H9 (cell line): Measurements from ENCODE around the gene FAM72A. TPM values are rescaled to one million over a fixed set of nuclear protein-coding genes. Genes with fewer than 3 reads are reported as not detected.
"Not testable (repeated sequence)": the region's sequence is repeated elsewhere in the genome, so short reads cannot be mapped to it uniquely, and the experiment has no call there.

Experiments used
- DNase-seq: peaks from one replicate; pipeline ENCODE4 v3.0.0-alpha.2; 2017
- H2AFZ ChIP-seq: one replicate; pipeline ENCODE4 v1.6.1; 2013; ENCODE audit warnings: mild to moderate bottlenecking, low read length, control low read depth, moderate library complexity
- H2AK5ac ChIP-seq: 2 replicates; pipeline ENCODE4 v1.6.1; 2013; ENCODE audit warnings: low read length, control low read depth, mixed read lengths; ENCODE audit not compliant: insufficient read length
- H2BK120ac ChIP-seq: one replicate; pipeline ENCODE4 v1.6.1; 2013; ENCODE audit warnings: low read depth, mild to moderate bottlenecking, low read length, control low read depth, inconsistent platforms; ENCODE audit not compliant: poor library complexity, severe bottlenecking
- H2BK12ac ChIP-seq: 2 replicates; pipeline ENCODE4 v1.6.1; 2013; ENCODE audit warnings: low read length, control low read depth, mixed read lengths, low read depth; ENCODE audit not compliant: insufficient read length
- H2BK15ac ChIP-seq: 2 replicates; pipeline ENCODE4 v1.6.1; 2013; ENCODE audit warnings: low read depth, low read length, control low read depth
- H2BK20ac ChIP-seq: one replicate; pipeline ENCODE4 v1.6.1; 2013; ENCODE audit warnings: low read depth, mild to moderate bottlenecking, low read length, control low read depth, inconsistent platforms; ENCODE audit not compliant: poor library complexity, severe bottlenecking
- H2BK5ac ChIP-seq: 2 replicates; pipeline ENCODE4 v1.6.1; 2013; ENCODE audit warnings: low read length, control low read depth, mixed read lengths; ENCODE audit not compliant: insufficient read length
- H3K14ac ChIP-seq: 2 replicates; pipeline ENCODE4 v1.6.1; 2013; ENCODE audit warnings: low read length, control low read depth; ENCODE audit not compliant: insufficient read depth
- H3K18ac ChIP-seq: 2 replicates; pipeline ENCODE4 v1.6.1; 2013; ENCODE audit warnings: low read depth, mild to moderate bottlenecking, mixed read lengths, low read length, control low read depth; ENCODE audit not compliant: insufficient read length
- H3K23ac ChIP-seq: 2 replicates; pipeline ENCODE4 v1.6.1; 2013; ENCODE audit warnings: low read length, control low read depth, mixed read lengths, low read depth; ENCODE audit not compliant: insufficient read length
- H3K23me2 ChIP-seq: 2 replicates; pipeline ENCODE4 v1.6.1; 2013; ENCODE audit warnings: low read depth, mild to moderate bottlenecking, mixed read lengths, low read length, control low read depth; ENCODE audit not compliant: insufficient read length, poor library complexity, severe bottlenecking
- H3K27ac ChIP-seq: 2 replicates; pipeline ENCODE4 v1.5.1; 2013; ENCODE audit warnings: low read length, control low read depth, mixed read lengths, low read depth; ENCODE audit not compliant: insufficient read length
- H3K27me3 ChIP-seq: 2 replicates; pipeline ENCODE4 v1.6.1; 2013; ENCODE audit warnings: low read length, control low read depth, inconsistent platforms; ENCODE audit not compliant: insufficient read depth
- H3K4ac ChIP-seq: 2 replicates; pipeline ENCODE4 v1.6.1; 2013; ENCODE audit warnings: low read depth, mild to moderate bottlenecking, control low read depth, inconsistent platforms, low read length, moderate library complexity
- H3K4me1 ChIP-seq: 2 replicates; pipeline ENCODE4 v1.6.1; 2013; ENCODE audit warnings: low read length, control low read depth, inconsistent platforms; ENCODE audit not compliant: insufficient read depth
- H3K4me2 ChIP-seq: 2 replicates; pipeline ENCODE4 v1.6.1; 2013; ENCODE audit warnings: low read length, control low read depth, mixed read lengths; ENCODE audit not compliant: insufficient read length, insufficient read depth
- H3K56ac ChIP-seq: 2 replicates; pipeline ENCODE4 v1.6.1; 2013; ENCODE audit warnings: low read depth, mild to moderate bottlenecking, mixed read lengths, low read length, control low read depth; ENCODE audit not compliant: insufficient read length
- H3K79me1 ChIP-seq: 2 replicates; pipeline ENCODE4 v1.6.1; 2013; ENCODE audit warnings: low read depth, mild to moderate bottlenecking, moderate library complexity, low read length, control low read depth, inconsistent platforms; ENCODE audit not compliant: insufficient read depth, poor library complexity, severe bottlenecking
- H3K79me2 ChIP-seq: 2 replicates; pipeline ENCODE4 v1.6.1; 2013; ENCODE audit warnings: low read length, control low read depth, inconsistent platforms; ENCODE audit not compliant: insufficient read depth
- H3K9ac ChIP-seq: 2 replicates; pipeline ENCODE4 v1.6.1; 2013; ENCODE audit warnings: low read length, control low read depth, mixed read lengths; ENCODE audit not compliant: insufficient read length; ENCODE audit errors: extremely low read depth
- H3K9me3 ChIP-seq: one replicate; pipeline ENCODE4 v1.6.1; 2013; ENCODE audit warnings: low read depth, low read length, inconsistent platforms; ENCODE audit not compliant: control insufficient read depth
- H3T11ph ChIP-seq: one replicate; pipeline ENCODE4 v1.6.1; 2013; ENCODE audit warnings: mild to moderate bottlenecking, low read length, control low read depth, inconsistent platforms
- H4K20me1 ChIP-seq: one replicate; pipeline ENCODE4 v1.6.1; 2013; ENCODE audit not compliant: control insufficient read depth, insufficient read length, insufficient read depth
- H4K5ac ChIP-seq: 2 replicates; pipeline ENCODE4 v1.6.1; 2013; ENCODE audit warnings: low read depth, mild to moderate bottlenecking, mixed read lengths, low read length, control low read depth; ENCODE audit not compliant: insufficient read length
- H4K8ac ChIP-seq: replicated peaks from 2 replicates; pipeline ENCODE4 v1.6.1; 2013; ENCODE audit warnings: low read length, control low read depth, mixed read lengths, low read depth; ENCODE audit not compliant: insufficient read length
- H4K91ac ChIP-seq: 2 replicates; pipeline ENCODE4 v1.6.1; 2013; ENCODE audit warnings: low read depth, mild to moderate bottlenecking, moderate library complexity, mixed read lengths, low read length, control low read depth; ENCODE audit not compliant: insufficient read length
- H3K27ac Mint-ChIP-seq, 3 experiments: 2 replicates in 2 of 3; 3 replicates in 1 of 3; pipeline ENCODE4 v1.8.0; 2020 to 2021; ENCODE audit warnings: mixed read lengths in 3 of 3, mild to moderate bottlenecking in 1 of 3, moderate library complexity in 1 of 3
- H3K27me3 Mint-ChIP-seq: 2 replicates; pipeline ENCODE4 v1.8.0; 2021; ENCODE audit warnings: low read depth, mild to moderate bottlenecking, moderate library complexity, mixed read lengths
- H3K36me3 Mint-ChIP-seq, 3 experiments: 2 replicates in 2 of 3; 3 replicates in 1 of 3; pipeline ENCODE4 v1.8.0; 2020 to 2021; ENCODE audit warnings: low read depth in 3 of 3, mixed read lengths in 3 of 3; ENCODE audit not compliant: insufficient read depth in 1 of 3
- H3K4me1 Mint-ChIP-seq, 2 experiments: 2 replicates each; pipeline ENCODE4 v1.8.0; 2020; ENCODE audit warnings: mixed read lengths in 2 of 2
- H3K4me3 Mint-ChIP-seq, 2 experiments: 2 replicates in 1 of 2; 3 replicates in 1 of 2; pipeline ENCODE4 v1.8.0; 2020 to 2021; ENCODE audit warnings: mild to moderate bottlenecking in 2 of 2, mixed read lengths in 2 of 2, moderate library complexity in 1 of 2
- H3K9me3 Mint-ChIP-seq, 2 experiments: 2 replicates in 1 of 2; 3 replicates in 1 of 2; pipeline ENCODE4 v1.8.0; 2020; ENCODE audit warnings: mild to moderate bottlenecking in 2 of 2, mixed read lengths in 2 of 2, moderate library complexity in 1 of 2
- WGBS: extraction: QIAGEN DNeasy Blood & Tissue Kit; methylation state at CpG from one replicate; pipeline ENCODE4 v1.1.7; 2013; ENCODE audit warnings: missing lambda C conversion rate, low lambda C conversion rate, mixed read lengths; ENCODE audit not compliant: insufficient read length; ENCODE audit errors: extremely low coverage; 5-methylcytosine and 5-hydroxymethylcytosine counted together
- total RNA-seq: library from RNA; stranded (reverse); gene quantifications from 2 replicates; pipeline ENCODE4 v1.2.1, GENCODE V29; 2021

FAM72A gene
- total RNA-seq, 1 experiment from 2014 or later = 10.5 TPM

DNA sequence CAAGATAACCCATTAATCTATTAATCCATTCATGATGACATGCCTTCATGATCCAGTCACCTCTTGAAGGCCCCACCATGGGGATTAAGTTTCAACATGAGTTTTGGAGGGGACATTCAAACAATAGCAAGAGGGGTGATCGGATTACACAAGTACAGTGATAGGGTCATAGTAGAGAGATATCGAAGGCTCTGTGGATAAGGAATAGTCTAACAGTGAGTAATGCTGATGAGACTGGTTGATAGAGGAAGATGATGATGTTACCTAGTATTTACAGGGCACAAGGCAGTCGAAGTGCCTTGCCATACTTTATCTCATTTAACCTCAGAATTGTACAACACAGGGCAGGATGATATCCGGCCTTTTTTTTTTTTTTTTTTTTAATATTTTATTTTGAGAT, 18.9 kb upstream of the FAM72A start:
- not testable (repeated sequence) for H3K56ac ChIP-seq, H4K91ac ChIP-seq, H3K4me2 ChIP-seq, H4K8ac ChIP-seq, H4K5ac ChIP-seq, H3K23me2 ChIP-seq, H3K4ac ChIP-seq, H3T11ph ChIP-seq, H2BK5ac ChIP-seq, H3K4me1 ChIP-seq, H3K27me3 Mint-ChIP-seq, H3K79me1 ChIP-seq, H3K14ac ChIP-seq, H3K4me3 Mint-ChIP-seq, H4K20me1 ChIP-seq, H3K9ac ChIP-seq, H3K27me3 ChIP-seq, H3K4me1 Mint-ChIP-seq, H3K18ac ChIP-seq, H3K9me3 Mint-ChIP-seq, H3K9me3 ChIP-seq, H2BK12ac ChIP-seq, H3K27ac Mint-ChIP-seq, H3K36me3 Mint-ChIP-seq, DNase-seq, H2AFZ ChIP-seq, H3K27ac ChIP-seq, H2BK120ac ChIP-seq, H3K23ac ChIP-seq, H2AK5ac ChIP-seq, H2BK20ac ChIP-seq, H3K79me2 ChIP-seq, H2BK15ac ChIP-seq
- no CpG with 5 or more reads among the region's 4 CpGs for WGBS

- H3K79me2 ChIP-seq, H2BK120ac ChIP-seq, H3K18ac ChIP-seq, H3K9me3 Mint-ChIP-seq, H2AFZ ChIP-seq, H2BK5ac ChIP-seq, H2AK5ac ChIP-seq, H3K27me3 ChIP-seq, H4K20me1 ChIP-seq, H3K4me1 ChIP-seq, H3T11ph ChIP-seq, H2BK15ac ChIP-seq, H3K23ac ChIP-seq, H3K4me3 Mint-ChIP-seq, H3K14ac ChIP-seq, H3K9ac ChIP-seq, H3K79me1 ChIP-seq, H4K91ac ChIP-seq, H3K23me2 ChIP-seq, DNase-seq, H3K4me2 ChIP-seq, H3K4ac ChIP-seq, H3K27ac Mint-ChIP-seq, H3K27ac ChIP-seq, H3K9me3 ChIP-seq, H4K5ac ChIP-seq, H3K4me1 Mint-ChIP-seq, H3K27me3 Mint-ChIP-seq, H4K8ac ChIP-seq, H3K36me3 Mint-ChIP-seq, H2BK12ac ChIP-seq, H2BK20ac ChIP-seq, H3K56ac ChIP-seq: not testable (repeated sequence)
- WGBS = no CpG with 5 or more reads among the region's 4 CpGs
These were observed 17.8 kb upstream of the FAM72A start for GRCh38 chr1:206220332-206221000.
